ENCODE measurements around the gene CAMK2D. TPM values are rescaled to one million over a fixed set of nuclear protein-coding genes. Genes with fewer than 3 reads are reported as not detected.
"Not testable (repeated sequence)": the region's sequence is repeated elsewhere in the genome, so short reads cannot be mapped to it uniquely, and the experiment has no call there.

Gene CAMK2D
- total RNA-seq, 4 donors from 2014 or later: 45.9 to 67.1 (median 56.2) TPM

GRCh38 chr4:113689394-113689793, 72.1 kb downstream of the CAMK2D start:
- no peaks in the 10 kb centered on the region for H3K36me3 ChIP-seq
- H3K9me3 ChIP-seq: no peaks in the 10 kb centered on the region
- no peaks in the 10 kb centered on the region for H3K27me3 ChIP-seq
- 28 to 83% methylated on average over 1 of the region's 1 CpG for WGBS, 2 donors (ENCODE audit: low coverage in 1 of 2)
- no peak for TF ChIP-seq POLR2AphosphoS5 (IDR thresholded peaks at IDR 0.05)
- TF ChIP-seq EP300 (IDR thresholded peaks at IDR 0.05): no peak
- TF ChIP-seq POLR2A (IDR thresholded peaks at IDR 0.05): no peak
- no peak for TF ChIP-seq CTCF (IDR thresholded peaks at IDR 0.05)
- H3K27ac ChIP-seq: no peak overlapping the region
- ATAC-seq: no peak
- H3K4me1 ChIP-seq: peaks cover 0 to 36% (median 6%) of the 10 kb centered on the region in 3 donors
- no peak overlapping the region for H3K4me3 ChIP-seq

- WGBS, 2 donors (ENCODE audit: low coverage in 1 of 2): 49 to 54% methylated on average over 3 to 4 of the region's 4 CpGs
- Histone ChIP-seq H3K4me3 (no peak overlapping the region), H3K4me1 (peaks cover 0 to 39% (median 16%) of the 10 kb centered on the region in 3 donors), H3K27me3 (no peaks in the 10 kb centered on the region), H3K36me3 (no peaks in the 10 kb centered on the region), H3K27ac (peak overlapping the region in 1 of 4 donors; percentile 9), H3K9me3 (no peaks in the 10 kb centered on the region)
- TF ChIP-seq POLR2A (IDR thresholded peaks at IDR 0.05) (no peak), EP300 (IDR thresholded peaks at IDR 0.05) (no peak), POLR2AphosphoS5 (IDR thresholded peaks at IDR 0.05) (no peak), CTCF (IDR thresholded peaks at IDR 0.05) (no peak)
- no peak for ATAC-seq
These were observed 74.3 kb downstream of the CAMK2D start for GRCh38 chr4:113687067-113687718.

- not testable (repeated sequence) for ATAC-seq, H3K9me3 ChIP-seq
These were observed 76.4 kb downstream of the CAMK2D start for GRCh38 chr4:113685157-113685556.

GRCh38 chr4:113684534-113685091, 76.9 kb downstream of the CAMK2D start:
- peak; percentile 91 for ATAC-seq
- WGBS, 2 donors (ENCODE audit: low coverage in 1 of 2): 11 to 26% methylated on average over 2 of the region's 2 CpGs
- Histone ChIP-seq H3K9me3 (no peaks in the 10 kb centered on the region), H3K4me1 (peaks cover 0 to 39% (median 16%) of the 10 kb centered on the region in 3 donors), H3K36me3 (no peaks in the 10 kb centered on the region), H3K4me3 (no peak overlapping the region), H3K27me3 (no peaks in the 10 kb centered on the region), H3K27ac (peak overlapping the region; percentile 50 to 69 (median 64))
- no peak for TF ChIP-seq EP300 (IDR thresholded peaks at IDR 0.05)
- TF ChIP-seq POLR2A (IDR thresholded peaks at IDR 0.05): no peak
- TF ChIP-seq POLR2AphosphoS5 (IDR thresholded peaks at IDR 0.05): peak; percentile 86
- peak; percentile 16 to 54 (median 50) for TF ChIP-seq CTCF (IDR thresholded peaks at IDR 0.05)

More at GRCh38 chr4:113685157-113685556, 76.4 kb downstream of the CAMK2D start:
- not testable (repeated sequence) for H3K36me3 ChIP-seq, H3K27me3 ChIP-seq, H3K4me3 ChIP-seq
- H3K4me1 ChIP-seq: peaks cover 0 to 39% (median 16%) of the 10 kb centered on the region in 3 donors
- peak overlapping the region in 3 of 4 donors; percentile 60 to 69 (median 67) for H3K27ac ChIP-seq
- WGBS, 2 donors (ENCODE audit: low coverage in 1 of 2): 80 to 100% methylated on average over 1 to 4 of the region's 4 CpGs

GRCh38 chr4:113682730-113683537, 78.6 kb downstream of the CAMK2D start:
- peaks cover 0 to 34% (median 16%) of the 10 kb centered on the region in 3 donors for H3K4me1 ChIP-seq
- no peak overlapping the region for H3K4me3 ChIP-seq
- TF ChIP-seq EP300 (IDR thresholded peaks at IDR 0.05): no peak
- TF ChIP-seq CTCF (IDR thresholded peaks at IDR 0.05): no peak
- peak overlapping the region in 2 of 4 donors; percentile 67 to 69 for H3K27ac ChIP-seq
- no peaks in the 10 kb centered on the region for H3K27me3 ChIP-seq
- H3K36me3 ChIP-seq: no peaks in the 10 kb centered on the region
- ATAC-seq: no peak
- no peaks in the 10 kb centered on the region for H3K9me3 ChIP-seq
- WGBS, 2 donors (ENCODE audit: low coverage in 1 of 2): 81 to 86% methylated on average over 3 of the region's 4 CpGs
